Measurements from ENCODE around the gene C16orf78. TPM values are rescaled to one million over a fixed set of nuclear protein-coding genes. Genes with fewer than 3 reads are reported as not detected.

C16orf78 gene
- total RNA-seq, 1 donor from 2014 or later, result not detected

DNA sequence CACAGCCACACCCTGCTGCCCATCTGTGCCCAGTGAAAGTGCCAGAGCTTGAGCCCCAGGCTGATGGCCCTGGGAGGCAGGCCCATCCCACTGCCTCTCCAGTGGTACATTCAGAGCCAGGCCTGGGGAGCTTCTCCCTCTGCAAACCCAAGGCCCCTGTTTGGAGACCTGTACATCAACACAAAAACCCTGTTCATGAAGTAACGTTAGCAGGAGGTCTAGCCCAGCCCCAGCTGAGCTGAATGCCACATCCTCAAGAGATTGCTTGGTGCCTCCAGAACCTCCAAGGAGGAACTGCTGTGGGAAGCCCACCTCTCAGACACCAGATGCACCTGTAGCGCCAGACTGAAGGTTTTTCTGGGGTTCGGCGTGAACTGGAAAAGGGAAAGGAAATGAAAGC, 31.5 kb downstream of the C16orf78 start:
- Histone ChIP-seq H3K27me3 (ENCODE audit: insufficient read depth, low read length) (no peaks in the 10 kb centered on the region), H3K4me2 (ENCODE audit: low read length) (no peak overlapping the region), H3K9me3 (ENCODE audit: insufficient read depth, low read depth, low read length) (peaks cover 2% of the 10 kb centered on the region), H3K79me2 (ENCODE audit: insufficient read depth, low read length) (no peaks in the 10 kb centered on the region), H3K4me3 (ENCODE audit: insufficient read depth, low read depth, low read length) (no peak overlapping the region), H3K36me3 (ENCODE audit: insufficient read depth, low read length) (no peaks in the 10 kb centered on the region), H3K27ac (ENCODE audit: low read depth, low read length) (no peak overlapping the region), H4K20me1 (ENCODE audit: insufficient read depth, low read length) (no peaks in the 10 kb centered on the region), H2AFZ (ENCODE audit: low read depth, low read length) (no peak overlapping the region), H3K9ac (ENCODE audit: low read length) (no peak overlapping the region), H3K4me1 (ENCODE audit: insufficient read depth, low read length) (no peaks in the 10 kb centered on the region)
- no peaks in the 10 kb centered on the region for H3K36me3 Mint-ChIP-seq (ENCODE audit: low read depth, unreplicated experiment)
- H3K27me3 Mint-ChIP-seq (ENCODE audit: low read depth, unreplicated experiment), result peaks cover 28% of the 10 kb centered on the region
- TF ChIP-seq EZH2 (IDR thresholded peaks at IDR 0.05; ENCODE audit: insufficient read depth, low read length), result no peak
- TF ChIP-seq, protein P1, sequence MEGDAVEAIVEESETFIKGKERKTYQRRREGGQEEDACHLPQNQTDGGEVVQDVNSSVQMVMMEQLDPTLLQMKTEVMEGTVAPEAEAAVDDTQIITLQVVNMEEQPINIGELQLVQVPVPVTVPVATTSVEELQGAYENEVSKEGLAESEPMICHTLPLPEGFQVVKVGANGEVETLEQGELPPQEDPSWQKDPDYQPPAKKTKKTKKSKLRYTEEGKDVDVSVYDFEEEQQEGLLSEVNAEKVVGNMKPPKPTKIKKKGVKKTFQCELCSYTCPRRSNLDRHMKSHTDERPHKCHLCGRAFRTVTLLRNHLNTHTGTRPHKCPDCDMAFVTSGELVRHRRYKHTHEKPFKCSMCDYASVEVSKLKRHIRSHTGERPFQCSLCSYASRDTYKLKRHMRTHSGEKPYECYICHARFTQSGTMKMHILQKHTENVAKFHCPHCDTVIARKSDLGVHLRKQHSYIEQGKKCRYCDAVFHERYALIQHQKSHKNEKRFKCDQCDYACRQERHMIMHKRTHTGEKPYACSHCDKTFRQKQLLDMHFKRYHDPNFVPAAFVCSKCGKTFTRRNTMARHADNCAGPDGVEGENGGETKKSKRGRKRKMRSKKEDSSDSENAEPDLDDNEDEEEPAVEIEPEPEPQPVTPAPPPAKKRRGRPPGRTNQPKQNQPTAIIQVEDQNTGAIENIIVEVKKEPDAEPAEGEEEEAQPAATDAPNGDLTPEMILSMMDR (IDR thresholded peaks at IDR 0.05; ENCODE audit: insufficient read depth, low read depth, low read length), result no peak
- FAIRE-seq (no peak), DNase-seq (ENCODE audit: low read depth) (no peak)
- H3K27ac Mint-ChIP-seq (ENCODE audit: unreplicated experiment), result no peak overlapping the region
- no peak overlapping the region for H3K4me3 Mint-ChIP-seq (ENCODE audit: unreplicated experiment)
- H3K4me1 Mint-ChIP-seq (ENCODE audit: low read depth, unreplicated experiment), result no peaks in the 10 kb centered on the region
- H3K9me3 Mint-ChIP-seq (ENCODE audit: unreplicated experiment), result peaks cover 17% of the 10 kb centered on the region

DNA sequence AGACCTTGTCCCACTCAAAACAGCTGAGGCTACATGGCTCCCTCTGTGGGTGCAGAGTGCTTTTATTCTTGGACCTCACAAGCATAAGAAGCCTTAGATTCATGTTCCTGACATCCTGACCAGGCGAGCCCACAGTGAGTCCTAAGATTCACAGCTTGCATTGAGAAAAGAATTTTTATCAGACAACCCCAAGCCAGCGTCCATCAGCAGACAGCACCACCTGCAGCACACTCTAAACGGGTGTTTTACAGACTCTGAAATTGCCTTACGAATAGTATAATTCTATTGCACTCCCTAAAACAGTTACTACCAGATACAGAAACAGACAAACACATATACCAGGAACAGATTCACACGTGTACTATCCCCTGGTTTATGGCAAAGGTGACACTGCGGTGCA, 31.9 kb downstream of the C16orf78 start:
- no peaks in the 10 kb centered on the region for H3K36me3 ChIP-seq (ENCODE audit: insufficient read depth, low read length)
- H3K36me3 Mint-ChIP-seq (ENCODE audit: low read depth, unreplicated experiment), result no peaks in the 10 kb centered on the region

More for the DNA sequence above, 31.9 kb downstream of the C16orf78 start:
- Mint-ChIP-seq H3K27me3 (ENCODE audit: low read depth, unreplicated experiment) (peaks cover 28% of the 10 kb centered on the region), H3K9me3 (ENCODE audit: unreplicated experiment) (peaks cover 17% of the 10 kb centered on the region), H3K4me3 (ENCODE audit: unreplicated experiment) (no peak overlapping the region), H3K4me1 (ENCODE audit: low read depth, unreplicated experiment) (no peaks in the 10 kb centered on the region), H3K27ac (ENCODE audit: unreplicated experiment) (no peak overlapping the region)
- Histone ChIP-seq H3K9me3 (ENCODE audit: insufficient read depth, low read depth, low read length) (peaks cover 2% of the 10 kb centered on the region), H3K79me2 (ENCODE audit: insufficient read depth, low read length) (no peaks in the 10 kb centered on the region), H3K4me2 (ENCODE audit: low read length) (no peak overlapping the region), H4K20me1 (ENCODE audit: insufficient read depth, low read length) (no peaks in the 10 kb centered on the region), H3K27ac (ENCODE audit: low read depth, low read length) (no peak overlapping the region), H2AFZ (ENCODE audit: low read depth, low read length) (no peak overlapping the region), H3K4me3 (ENCODE audit: insufficient read depth, low read depth, low read length) (no peak overlapping the region), H3K4me1 (ENCODE audit: insufficient read depth, low read length) (no peaks in the 10 kb centered on the region), H3K9ac (ENCODE audit: low read length) (no peak overlapping the region), H3K27me3 (ENCODE audit: insufficient read depth, low read length) (no peaks in the 10 kb centered on the region)
- DNase-seq (ENCODE audit: low read depth), result no peak
- no peak for FAIRE-seq
- TF ChIP-seq, protein P1 (IDR thresholded peaks at IDR 0.05; ENCODE audit: insufficient read depth, low read depth, low read length), result no peak
- no peak for TF ChIP-seq EZH2 (IDR thresholded peaks at IDR 0.05; ENCODE audit: insufficient read depth, low read length)
